Brain microvascular endothelial cell (primary cell): Measurements from ENCODE around the gene MAGI3.
"Not testable (repeated sequence)": the region's sequence is repeated elsewhere in the genome, so short reads cannot be mapped to it uniquely, and the experiment has no call there.

Experiments used
- DNase-seq: peaks from one replicate; pipeline ENCODE4 v3.0.0-alpha.2; 2020
- H3K27ac ChIP-seq: fragments of 250-450 bp; sonication (Bioruptor Pico); 2 replicates; pipeline ENCODE4 v1.5.1; 2020; ENCODE audit warnings: mild to moderate bottlenecking, moderate library complexity
- H3K27me3 ChIP-seq: fragments of 250-450 bp; sonication (Bioruptor Pico); replicated peaks from 2 replicates; pipeline ENCODE4 v1.5.1; 2020; ENCODE audit warnings: mild to moderate bottlenecking
- H3K36me3 ChIP-seq: fragments of 250-450 bp; sonication (Bioruptor Pico); replicated peaks from 2 replicates; pipeline ENCODE4 v1.5.1; 2020; ENCODE audit warnings: mild to moderate bottlenecking
- H3K4me3 ChIP-seq: 2 replicates; pipeline ENCODE4 v1.5.1; 2011; ENCODE audit warnings: low read depth, mild to moderate bottlenecking, control low read depth, low read length, moderate library complexity
- CTCF ChIP-seq: IDR thresholded peaks from 2 replicates; pipeline ENCODE4 v1.5.1; 2011; ENCODE audit warnings: low read depth, mild to moderate bottlenecking, moderate library complexity, low read length, control low read depth, inconsistent platforms; ENCODE audit errors: missing control alignments
- in situ Hi-C: cut with HindIII; loops from 2 replicates; pipeline ENCODE4 v1.10.0; 2017; ENCODE audit warnings: low sequenced_read_pairs, low pct_ligation_motif_present

Gene MAGI3

GRCh38 chr1:113401067-113401466, 10.8 kb downstream of the MAGI3 start:
- no peak for TF ChIP-seq CTCF
- no peak for DNase-seq
- in situ Hi-C loops, result no loop called here
- Histone ChIP-seq H3K36me3 (no peaks in the 10 kb centered on the region), H3K27ac (no peak overlapping the region), H3K4me3 (no peak overlapping the region), H3K27me3 (no peaks in the 10 kb centered on the region)

GRCh38 chr1:113401728-113402127, 11.4 kb downstream of the MAGI3 start:
- Histone ChIP-seq H3K36me3 (no peaks in the 10 kb centered on the region), H3K4me3 (no peak overlapping the region), H3K27me3 (no peaks in the 10 kb centered on the region), H3K27ac (no peak overlapping the region)
- DNase-seq, result no peak
- in situ Hi-C loops, result no loop called here
- TF ChIP-seq CTCF, result no peak

- Histone ChIP-seq H3K4me3 (no peak overlapping the region), H3K36me3 (no peaks in the 10 kb centered on the region), H3K27me3 (no peaks in the 10 kb centered on the region), H3K27ac (no peak overlapping the region)
- in situ Hi-C loops, result no loop called here
- DNase-seq, result no peak
- no peak for TF ChIP-seq CTCF
Measured at GRCh38 chr1:113403065-113403464, 12.8 kb downstream of the MAGI3 start.

- Histone ChIP-seq H3K27ac (no peak overlapping the region), H3K4me3 (no peak overlapping the region), H3K36me3 (no peaks in the 10 kb centered on the region), H3K27me3 (no peaks in the 10 kb centered on the region)
- in situ Hi-C loops, result no loop called here
- peak; percentile 5 for DNase-seq
- TF ChIP-seq CTCF, result no peak
Measured at GRCh38 chr1:113405573-113405972, 15.3 kb downstream of the MAGI3 start.

GRCh38 chr1:113406149-113406548, 15.8 kb downstream of the MAGI3 start:
- in situ Hi-C loops, H3K27ac ChIP-seq, DNase-seq, H3K4me3 ChIP-seq, H3K27me3 ChIP-seq, H3K36me3 ChIP-seq: not testable (repeated sequence)

GRCh38 chr1:113409363-113409762, 19.0 kb downstream of the MAGI3 start:
- no peak overlapping the region for H3K27ac ChIP-seq
- no peaks in the 10 kb centered on the region for H3K27me3 ChIP-seq
- H3K4me3 ChIP-seq, result no peak overlapping the region
- no peaks in the 10 kb centered on the region for H3K36me3 ChIP-seq
- no peak for TF ChIP-seq CTCF
- in situ Hi-C loops, result no loop called here
- DNase-seq, result no peak

GRCh38 chr1:113412020-113412419, 21.7 kb downstream of the MAGI3 start:
- H3K4me3 ChIP-seq, DNase-seq, H3K27ac ChIP-seq, in situ Hi-C loops, H3K36me3 ChIP-seq, H3K27me3 ChIP-seq: not testable (repeated sequence)
